Liver (tissue), 9 donors: ENCODE data around the gene SLF1. TPM values are rescaled to one million over a fixed set of nuclear protein-coding genes. Genes with fewer than 3 reads are reported as not detected.
A peak's percentile ranks its signal among the peaks of the same experiment; 100 is the strongest.

Experiments used
- DNase-seq: peaks from one replicate; pipeline ENCODE4 v3.0.0-alpha.2; 2017; ENCODE audit warnings: low spot score
- H3K27ac ChIP-seq, 2 donors: one replicate each; pipeline ENCODE4 v1.7.0; 2013; ENCODE audit warnings: inconsistent platforms in 2 of 2, low read length in 2 of 2, control low read depth in 1 of 2, low read depth in 1 of 2, mild to moderate bottlenecking in 1 of 2
- H3K27me3 ChIP-seq, 4 donors: one replicate each; pipeline versions ENCODE4 v1.6.1 to v1.7.0; 2013; ENCODE audit warnings: low read length in 3 of 4, inconsistent platforms in 1 of 4, mild to moderate bottlenecking in 1 of 4, moderate library complexity in 1 of 4; ENCODE audit not compliant: control insufficient read depth in 4 of 4, insufficient read depth in 4 of 4
- H3K36me3 ChIP-seq, 4 donors: one replicate each; pipeline versions ENCODE4 v1.6.1 to v1.7.0; 2013; ENCODE audit warnings: low read length in 3 of 4, mild to moderate bottlenecking in 3 of 4, low read depth in 1 of 4, moderate library complexity in 1 of 4; ENCODE audit not compliant: control insufficient read depth in 4 of 4, insufficient read depth in 3 of 4
- H3K4me1 ChIP-seq, 4 donors: one replicate each; pipeline versions ENCODE4 v1.6.1 to v1.7.0; 2013; ENCODE audit warnings: low read length in 3 of 4, mild to moderate bottlenecking in 3 of 4, moderate library complexity in 1 of 4; ENCODE audit not compliant: control insufficient read depth in 4 of 4, insufficient read depth in 4 of 4
- H3K4me3 ChIP-seq, 3 donors: one replicate each; pipeline versions ENCODE4 v1.6.1 to v1.7.0; 2013; ENCODE audit warnings: low read length in 3 of 3, control low read depth in 1 of 3, low read depth in 1 of 3, mild to moderate bottlenecking in 1 of 3
- H3K9ac ChIP-seq, 2 donors: one replicate each; pipeline ENCODE4 v1.7.0; 2013; ENCODE audit warnings: low read length in 2 of 2, mild to moderate bottlenecking in 2 of 2, moderate library complexity in 2 of 2, control low read depth in 1 of 2, low read depth in 1 of 2
- H3K9me3 ChIP-seq, 4 donors: one replicate each; pipeline versions ENCODE4 v1.6.1 to v1.7.0; 2013; ENCODE audit warnings: low read length in 3 of 4; ENCODE audit not compliant: control insufficient read depth in 4 of 4
- EGR1 ChIP-seq, 2 donors: IDR thresholded peaks; 2 replicates each; pipeline ENCODE4 v1.6.1; 2016 to 2018; ENCODE audit warnings: antibody characterized with exemption in 2 of 2, low read depth in 2 of 2
- FOXA1 ChIP-seq: IDR thresholded peaks from 2 replicates; pipeline ENCODE4 v1.6.1; 2016; ENCODE audit warnings: antibody characterized with exemption
- FOXA2 ChIP-seq: IDR thresholded peaks from 2 replicates; pipeline ENCODE4 v1.6.1; 2016; ENCODE audit warnings: antibody characterized with exemption
- GABPA ChIP-seq, 2 donors: IDR thresholded peaks in 1 of 2; conservative IDR thresholded peaks in 1 of 2; 2 replicates each; pipeline ENCODE4 v1.6.1; 2016; ENCODE audit warnings: antibody characterized with exemption in 2 of 2, mild to moderate bottlenecking in 1 of 2, moderate library complexity in 1 of 2
- HNF4A ChIP-seq, 2 donors: conservative IDR thresholded peaks; 2 replicates each; pipeline ENCODE4 v1.6.1; 2016; ENCODE audit warnings: antibody characterized with exemption in 2 of 2, mild to moderate bottlenecking in 2 of 2
- HNF4G ChIP-seq: IDR thresholded peaks from 2 replicates; pipeline ENCODE4 v1.6.1; 2016; ENCODE audit warnings: antibody characterized with exemption
- JUND ChIP-seq, 2 donors: IDR thresholded peaks; 2 replicates each; pipeline ENCODE4 v1.6.1; 2016; ENCODE audit warnings: antibody characterized with exemption in 2 of 2
- NR2F2 ChIP-seq: IDR thresholded peaks from 2 replicates; pipeline ENCODE4 v1.6.1; 2016; ENCODE audit warnings: antibody characterized with exemption
- RAD21 ChIP-seq, 2 donors: IDR thresholded peaks; 2 replicates each; pipeline ENCODE4 v1.6.1; 2016; ENCODE audit warnings: antibody characterized with exemption in 2 of 2, mild to moderate bottlenecking in 2 of 2
- RXRA ChIP-seq, 2 donors: IDR thresholded peaks; 2 replicates each; pipeline ENCODE4 v1.6.1; 2017 to 2018; ENCODE audit warnings: antibody characterized with exemption in 2 of 2, mild to moderate bottlenecking in 1 of 2
- SP1 ChIP-seq: IDR thresholded peaks from 2 replicates; pipeline ENCODE4 v1.6.1; 2018; ENCODE audit warnings: antibody characterized with exemption, mild to moderate bottlenecking
- TAF1 ChIP-seq: conservative IDR thresholded peaks from 2 replicates; pipeline ENCODE4 v1.6.1; 2016; ENCODE audit warnings: antibody characterized with exemption, mild to moderate bottlenecking
- YY1 ChIP-seq: IDR thresholded peaks from 2 replicates; pipeline ENCODE4 v1.6.1; 2016; ENCODE audit warnings: antibody characterized with exemption, mild to moderate bottlenecking
- WGBS: extraction: QIAGEN DNeasy Blood & Tissue Kit; methylation state at CpG from one replicate; pipeline ENCODE4 v1.1.7; 2013; 5-methylcytosine and 5-hydroxymethylcytosine counted together
- polyA plus RNA-seq, 2 donors: library from polyadenylated mRNA; stranded (reverse) in 1 of 2; unstranded in 1 of 2; fragments of 200-250 nt in 1 of 2; fragments of >200 nt in 1 of 2; fragmentation: Nextera tagmentation in 1 of 2; extraction: Ambion mirVana in 1 of 2; gene quantifications; one replicate each; pipeline versions ENCODE4 v1.2.1 to v1.2.3, GENCODE V29; 2013 to 2015
- total RNA-seq, 2 donors: library from RNA; depleted of rRNA; stranded (reverse); fragments of >200 nt; gene quantifications; one replicate each; pipeline ENCODE4 v1.2.3, GENCODE V29; 2014
- TF ChIP-seq, protein P1 (sequence below): IDR thresholded peaks from 2 replicates; pipeline ENCODE4 v1.6.1; 2016; ENCODE audit warnings: antibody characterized with exemption
- TF ChIP-seq, protein P2 (sequence below): fragments of 150-350 bp; IDR thresholded peaks from 2 replicates; pipeline ENCODE4 v1.5.1; 2017; ENCODE audit warnings: improper control_type of control experiment, low read depth, low read length; ENCODE audit not compliant: missing input control
- TF ChIP-seq, protein P3 (sequence below): IDR thresholded peaks from 2 replicates; pipeline ENCODE4 v1.6.1; 2016; ENCODE audit warnings: antibody characterized with exemption, mild to moderate bottlenecking
- TF ChIP-seq, protein P4 (sequence below): IDR thresholded peaks from 2 replicates; pipeline ENCODE4 v1.6.1; 2016; ENCODE audit warnings: antibody characterized with exemption
- donor health status: healthy.
- donor health status: healthy.
- donor health status: healthy.
- donor health status: healthy.
- donor health status: healthy.

The SLF1 gene
- total and polyA plus RNA-seq, 4 donors: 0.63 to 6.3 (median 2.6) TPM

DNA sequence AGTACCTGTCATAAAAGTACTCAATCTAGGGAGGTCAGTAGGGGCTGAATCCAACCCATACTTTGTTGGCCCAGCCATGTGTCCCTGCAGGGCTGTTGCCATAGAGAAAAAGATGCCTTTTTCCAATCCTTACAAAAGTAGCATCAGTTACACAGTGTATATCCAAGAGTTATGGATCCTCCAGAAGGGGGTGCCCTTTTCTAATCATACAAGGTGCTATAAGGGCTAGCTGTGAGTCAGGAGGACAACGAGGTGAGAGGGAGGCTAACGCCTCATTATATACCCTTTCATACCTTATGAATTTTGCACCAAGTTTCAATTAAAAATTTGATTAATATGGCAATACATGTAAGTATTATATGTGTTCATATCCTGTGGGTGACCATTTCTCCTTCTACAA lies 4.9 kb upstream of the SLF1 start:
- no peak for DNase-seq
- TF ChIP-seq NR2F2: no peak
- TF ChIP-seq SP1: no peak
- TF ChIP-seq GABPA (IDR thresholded peaks at IDR 0.05 in 1 of 2, conservative IDR thresholded peaks at IDR 0.05 in 1 of 2): no peak
- TF ChIP-seq HNF4G: no peak
- TF ChIP-seq TAF1: no peak
- TF ChIP-seq RXRA (IDR thresholded peaks at IDR 0.05): no peak
- no peak for TF ChIP-seq HNF4A (conservative IDR thresholded peaks at IDR 0.05)
- TF ChIP-seq, protein P1, sequence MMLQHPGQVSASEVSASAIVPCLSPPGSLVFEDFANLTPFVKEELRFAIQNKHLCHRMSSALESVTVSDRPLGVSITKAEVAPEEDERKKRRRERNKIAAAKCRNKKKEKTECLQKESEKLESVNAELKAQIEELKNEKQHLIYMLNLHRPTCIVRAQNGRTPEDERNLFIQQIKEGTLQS: no peak
- TF ChIP-seq FOXA2: no peak
- peak in 1 of 2 donors; percentile 66 for TF ChIP-seq RAD21 (IDR thresholded peaks at IDR 0.05)
- no peak for TF ChIP-seq YY1
- TF ChIP-seq FOXA1: no peak
- TF ChIP-seq, protein P2, sequence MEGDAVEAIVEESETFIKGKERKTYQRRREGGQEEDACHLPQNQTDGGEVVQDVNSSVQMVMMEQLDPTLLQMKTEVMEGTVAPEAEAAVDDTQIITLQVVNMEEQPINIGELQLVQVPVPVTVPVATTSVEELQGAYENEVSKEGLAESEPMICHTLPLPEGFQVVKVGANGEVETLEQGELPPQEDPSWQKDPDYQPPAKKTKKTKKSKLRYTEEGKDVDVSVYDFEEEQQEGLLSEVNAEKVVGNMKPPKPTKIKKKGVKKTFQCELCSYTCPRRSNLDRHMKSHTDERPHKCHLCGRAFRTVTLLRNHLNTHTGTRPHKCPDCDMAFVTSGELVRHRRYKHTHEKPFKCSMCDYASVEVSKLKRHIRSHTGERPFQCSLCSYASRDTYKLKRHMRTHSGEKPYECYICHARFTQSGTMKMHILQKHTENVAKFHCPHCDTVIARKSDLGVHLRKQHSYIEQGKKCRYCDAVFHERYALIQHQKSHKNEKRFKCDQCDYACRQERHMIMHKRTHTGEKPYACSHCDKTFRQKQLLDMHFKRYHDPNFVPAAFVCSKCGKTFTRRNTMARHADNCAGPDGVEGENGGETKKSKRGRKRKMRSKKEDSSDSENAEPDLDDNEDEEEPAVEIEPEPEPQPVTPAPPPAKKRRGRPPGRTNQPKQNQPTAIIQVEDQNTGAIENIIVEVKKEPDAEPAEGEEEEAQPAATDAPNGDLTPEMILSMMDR: peak; percentile 8
- Histone ChIP-seq H3K4me1 (peaks cover 5 to 32% (median 14%) of the 10 kb centered on the region in 4 donors), H3K36me3 (no peaks in the 10 kb centered on the region), H3K9ac (no peak overlapping the region), H3K27ac (no peak overlapping the region), H3K4me3 (no peak overlapping the region), H3K27me3 (no peaks in the 10 kb centered on the region), H3K9me3 (no peaks in the 10 kb centered on the region)
- 69% methylated on average over 2 of the region's 2 CpGs for WGBS

DNA sequence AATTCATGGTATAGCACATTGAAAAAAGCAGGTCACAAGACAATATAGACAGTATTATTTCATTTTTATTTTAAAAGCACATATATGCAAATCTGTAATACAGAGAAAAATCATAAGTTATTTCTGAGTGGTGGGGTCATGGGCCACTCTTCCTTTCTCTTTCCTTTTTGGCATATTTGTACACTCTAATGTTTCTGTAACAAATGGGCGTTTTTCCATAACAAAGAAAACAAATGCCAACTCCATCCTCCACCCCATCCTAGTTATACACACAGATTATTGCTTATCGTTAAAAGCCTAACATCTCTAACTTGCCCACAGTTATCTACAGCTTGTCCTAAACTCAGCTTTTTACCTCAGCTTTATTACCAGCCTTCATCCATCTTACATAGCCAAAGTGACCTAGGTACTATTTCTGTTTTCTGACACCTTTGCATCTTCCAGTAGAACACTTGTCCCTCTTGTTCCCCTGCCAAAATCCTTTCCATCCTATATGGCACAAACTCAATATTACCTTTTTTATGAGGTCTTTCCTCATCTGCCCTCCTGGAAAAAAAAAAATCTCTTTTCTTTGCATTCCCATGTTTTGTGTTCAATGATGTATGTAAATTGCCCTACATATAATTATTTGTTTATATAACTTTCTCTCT lies 4.2 kb upstream of the SLF1 start:
- TF ChIP-seq JUND (IDR thresholded peaks at IDR 0.05) (no peak), GABPA (IDR thresholded peaks at IDR 0.05 in 1 of 2, conservative IDR thresholded peaks at IDR 0.05 in 1 of 2) (no peak), FOXA1 (no peak), EGR1 (IDR thresholded peaks at IDR 0.05; ENCODE audit: low read depth in 2 of 2) (no peak), HNF4G (no peak), FOXA2 (no peak), NR2F2 (no peak), HNF4A (conservative IDR thresholded peaks at IDR 0.05) (no peak), RXRA (IDR thresholded peaks at IDR 0.05) (no peak)
- TF ChIP-seq, protein P3, sequence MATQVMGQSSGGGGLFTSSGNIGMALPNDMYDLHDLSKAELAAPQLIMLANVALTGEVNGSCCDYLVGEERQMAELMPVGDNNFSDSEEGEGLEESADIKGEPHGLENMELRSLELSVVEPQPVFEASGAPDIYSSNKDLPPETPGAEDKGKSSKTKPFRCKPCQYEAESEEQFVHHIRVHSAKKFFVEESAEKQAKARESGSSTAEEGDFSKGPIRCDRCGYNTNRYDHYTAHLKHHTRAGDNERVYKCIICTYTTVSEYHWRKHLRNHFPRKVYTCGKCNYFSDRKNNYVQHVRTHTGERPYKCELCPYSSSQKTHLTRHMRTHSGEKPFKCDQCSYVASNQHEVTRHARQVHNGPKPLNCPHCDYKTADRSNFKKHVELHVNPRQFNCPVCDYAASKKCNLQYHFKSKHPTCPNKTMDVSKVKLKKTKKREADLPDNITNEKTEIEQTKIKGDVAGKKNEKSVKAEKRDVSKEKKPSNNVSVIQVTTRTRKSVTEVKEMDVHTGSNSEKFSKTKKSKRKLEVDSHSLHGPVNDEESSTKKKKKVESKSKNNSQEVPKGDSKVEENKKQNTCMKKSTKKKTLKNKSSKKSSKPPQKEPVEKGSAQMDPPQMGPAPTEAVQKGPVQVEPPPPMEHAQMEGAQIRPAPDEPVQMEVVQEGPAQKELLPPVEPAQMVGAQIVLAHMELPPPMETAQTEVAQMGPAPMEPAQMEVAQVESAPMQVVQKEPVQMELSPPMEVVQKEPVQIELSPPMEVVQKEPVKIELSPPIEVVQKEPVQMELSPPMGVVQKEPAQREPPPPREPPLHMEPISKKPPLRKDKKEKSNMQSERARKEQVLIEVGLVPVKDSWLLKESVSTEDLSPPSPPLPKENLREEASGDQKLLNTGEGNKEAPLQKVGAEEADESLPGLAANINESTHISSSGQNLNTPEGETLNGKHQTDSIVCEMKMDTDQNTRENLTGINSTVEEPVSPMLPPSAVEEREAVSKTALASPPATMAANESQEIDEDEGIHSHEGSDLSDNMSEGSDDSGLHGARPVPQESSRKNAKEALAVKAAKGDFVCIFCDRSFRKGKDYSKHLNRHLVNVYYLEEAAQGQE: no peak
- TF ChIP-seq, protein P4, sequence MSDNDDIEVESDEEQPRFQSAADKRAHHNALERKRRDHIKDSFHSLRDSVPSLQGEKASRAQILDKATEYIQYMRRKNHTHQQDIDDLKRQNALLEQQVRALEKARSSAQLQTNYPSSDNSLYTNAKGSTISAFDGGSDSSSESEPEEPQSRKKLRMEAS: no peak
- Histone ChIP-seq H3K27ac (no peak overlapping the region), H3K9ac (no peak overlapping the region), H3K4me1 (peaks cover 5 to 39% (median 18%) of the 10 kb centered on the region in 4 donors), H3K4me3 (no peak overlapping the region), H3K9me3 (no peaks in the 10 kb centered on the region), H3K36me3 (no peaks in the 10 kb centered on the region), H3K27me3 (no peaks in the 10 kb centered on the region)
- no peak for DNase-seq
- WGBS: 51% methylated on average over 2 of the region's 2 CpGs
